CD4-positive, alpha-beta T cell (primary cell): ENCODE results near the gene KCNJ11. TPM values are rescaled to one million over a fixed set of nuclear protein-coding genes. Genes with fewer than 3 reads are reported as not detected.

Experiments used
- ATAC-seq: fragments of 200-7000 bp; cut with Tn5 transposase; one replicate; pipeline ENCODE4 v1.10.0; 2022; ENCODE audit warnings: mild to moderate bottlenecking; ENCODE audit not compliant: poor library complexity
- CTCF ChIA-PET: fragments of 350-600 bp; sonication (Branson Sonifier 250); formaldehyde crosslinking; loops from one replicate; lab custom pipeline; 2021; ENCODE audit warnings: antibody characterized with exemption, inconsistent platforms; lab: Charles Lee
- POLR2A ChIA-PET: fragments of 350-600 bp; sonication (Branson Sonifier 250); formaldehyde crosslinking; loops from one replicate; lab custom pipeline; 2021; ENCODE audit warnings: antibody characterized with exemption, inconsistent platforms; lab: Charles Lee
- DNase-seq, 14 experiments: peaks; one replicate each; pipeline ENCODE4 v3.0.0-alpha.2; 2013 to 2020; ENCODE audit warnings: mixed read lengths in 2 of 14
- H3K27ac ChIP-seq, 2 donors: one replicate each; pipeline versions ENCODE4 v1.5.1 to v1.7.0; 2013; ENCODE audit warnings: low read length in 2 of 2, low read depth in 1 of 2, mild to moderate bottlenecking in 1 of 2
- H3K27me3 ChIP-seq, 2 experiments: 1 replicate in 1 of 2; 2 replicates in 1 of 2; pipeline versions ENCODE4 v1.6.1 to v1.7.0; 2013; ENCODE audit warnings: low read length in 2 of 2, control low read depth in 1 of 2, mild to moderate bottlenecking in 1 of 2, moderate library complexity in 1 of 2; ENCODE audit not compliant: insufficient read depth in 2 of 2, control insufficient read depth in 1 of 2
- H3K36me3 ChIP-seq: one replicate; pipeline ENCODE4 v1.6.1; 2013; ENCODE audit warnings: low read length, control low read depth; ENCODE audit not compliant: insufficient read depth
- H3K4me1 ChIP-seq: one replicate; pipeline ENCODE4 v1.6.1; 2013; ENCODE audit warnings: low read length, control low read depth; ENCODE audit not compliant: insufficient read depth
- H3K4me3 ChIP-seq: one replicate; pipeline ENCODE4 v1.5.1; 2013; ENCODE audit warnings: mild to moderate bottlenecking, low read length, moderate library complexity
- H3K9me3 ChIP-seq, 2 experiments: 1 replicate in 1 of 2; 2 replicates in 1 of 2; pipeline versions ENCODE4 v1.6.1 to v1.7.0; 2013; ENCODE audit warnings: low read length in 2 of 2, mild to moderate bottlenecking in 2 of 2, control low read depth in 1 of 2, moderate library complexity in 1 of 2; ENCODE audit not compliant: control insufficient read depth in 1 of 2, insufficient read depth in 1 of 2
- H3K27ac Mint-ChIP-seq: one replicate; pipeline ENCODE4 v1.8.0; 2020; ENCODE audit warnings: mixed read lengths
- H3K27me3 Mint-ChIP-seq: one replicate; pipeline ENCODE4 v1.8.0; 2021; ENCODE audit warnings: mixed read lengths
- H3K36me3 Mint-ChIP-seq: one replicate; pipeline ENCODE4 v1.8.0; 2021; ENCODE audit warnings: low read depth, mixed read lengths
- H3K4me1 Mint-ChIP-seq: one replicate; pipeline ENCODE4 v1.8.0; 2021; ENCODE audit warnings: low read depth, mixed read lengths
- H3K4me3 Mint-ChIP-seq: one replicate; pipeline ENCODE4 v1.8.0; 2020; ENCODE audit warnings: mild to moderate bottlenecking, mixed read lengths
- H3K9me3 Mint-ChIP-seq: one replicate; pipeline ENCODE4 v1.8.0; 2020; ENCODE audit warnings: mixed read lengths
- intact Hi-C, 2 experiments: fragments of 100-400 bp; cut with DNase I in 1 of 2; cut with micrococcal nuclease in 1 of 2; formaldehyde crosslinking; loops; one replicate each; pipeline versions ENCODE4 v1.15.1 to v1.9.0; 2023 to 2025; cut with DNase I, micrococcal nuclease
- total RNA-seq, 174 experiments: library from RNA in 2 of 174; stranded (reverse) in 2 of 174; gene quantifications; one replicate each; pipeline ENCODE4 v1.2.3 and lab custom pipeline; 2021 to 2026
- TF ChIP-seq, protein P1 (sequence below): fragments of 200-600 bp; IDR thresholded peaks from one replicate; pipeline ENCODE4 v1.8.0; 2022; ENCODE audit warnings: antibody characterized with exemption, mild to moderate bottlenecking

KCNJ11 gene
- total RNA-seq, 2 experiments from 2014 or later: 0.08 TPM; not detected in 1

- CTCF ChIA-PET: no interaction called here
Observed at GRCh38 chr11:17405232-17406005, 17.0 kb upstream of the KCNJ11 start.

GRCh38 chr11:17403980-17404759 is 15.7 kb upstream of the KCNJ11 start:
- H3K4me1 ChIP-seq: no peaks in the 10 kb centered on the region
- DNase-seq: no peak
- H3K27me3 Mint-ChIP-seq: no peaks in the 10 kb centered on the region
- no peaks in the 10 kb centered on the region for H3K9me3 Mint-ChIP-seq
- H3K4me3 ChIP-seq: no peak overlapping the region
- intact Hi-C loops: no loop called here
- H3K27me3 ChIP-seq: no peaks in the 10 kb centered on the region
- TF ChIP-seq, protein P1, sequence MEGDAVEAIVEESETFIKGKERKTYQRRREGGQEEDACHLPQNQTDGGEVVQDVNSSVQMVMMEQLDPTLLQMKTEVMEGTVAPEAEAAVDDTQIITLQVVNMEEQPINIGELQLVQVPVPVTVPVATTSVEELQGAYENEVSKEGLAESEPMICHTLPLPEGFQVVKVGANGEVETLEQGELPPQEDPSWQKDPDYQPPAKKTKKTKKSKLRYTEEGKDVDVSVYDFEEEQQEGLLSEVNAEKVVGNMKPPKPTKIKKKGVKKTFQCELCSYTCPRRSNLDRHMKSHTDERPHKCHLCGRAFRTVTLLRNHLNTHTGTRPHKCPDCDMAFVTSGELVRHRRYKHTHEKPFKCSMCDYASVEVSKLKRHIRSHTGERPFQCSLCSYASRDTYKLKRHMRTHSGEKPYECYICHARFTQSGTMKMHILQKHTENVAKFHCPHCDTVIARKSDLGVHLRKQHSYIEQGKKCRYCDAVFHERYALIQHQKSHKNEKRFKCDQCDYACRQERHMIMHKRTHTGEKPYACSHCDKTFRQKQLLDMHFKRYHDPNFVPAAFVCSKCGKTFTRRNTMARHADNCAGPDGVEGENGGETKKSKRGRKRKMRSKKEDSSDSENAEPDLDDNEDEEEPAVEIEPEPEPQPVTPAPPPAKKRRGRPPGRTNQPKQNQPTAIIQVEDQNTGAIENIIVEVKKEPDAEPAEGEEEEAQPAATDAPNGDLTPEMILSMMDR: no peak
- POLR2A ChIA-PET: no interaction called here
- H3K4me3 Mint-ChIP-seq: no peak overlapping the region
- no peak for ATAC-seq
- H3K36me3 Mint-ChIP-seq: no peaks in the 10 kb centered on the region
- H3K9me3 ChIP-seq: no peaks in the 10 kb centered on the region
- H3K36me3 ChIP-seq: no peaks in the 10 kb centered on the region
- CTCF ChIA-PET: no interaction called here
- H3K27ac ChIP-seq: no peak overlapping the region
- H3K27ac Mint-ChIP-seq: no peak overlapping the region
- no peaks in the 10 kb centered on the region for H3K4me1 Mint-ChIP-seq

More at GRCh38 chr11:17405232-17406005, 17.0 kb upstream of the KCNJ11 start:
- TF ChIP-seq, protein P1: no peak
- no peaks in the 10 kb centered on the region for H3K4me1 ChIP-seq
- no peaks in the 10 kb centered on the region for H3K9me3 ChIP-seq
- H3K27ac Mint-ChIP-seq: no peak overlapping the region
- intact Hi-C loops: no loop called here
- H3K27ac ChIP-seq: no peak overlapping the region
- H3K36me3 Mint-ChIP-seq: no peaks in the 10 kb centered on the region
- ATAC-seq (no peak), DNase-seq (no peak)
- H3K27me3 Mint-ChIP-seq: no peaks in the 10 kb centered on the region
- H3K4me1 Mint-ChIP-seq: no peaks in the 10 kb centered on the region
- POLR2A ChIA-PET: no interaction called here
- no peak overlapping the region for H3K4me3 ChIP-seq
- peaks cover 0 to under 1% of the 10 kb centered on the region in 2 experiments for H3K27me3 ChIP-seq
- H3K9me3 Mint-ChIP-seq: no peaks in the 10 kb centered on the region
- H3K4me3 Mint-ChIP-seq: no peak overlapping the region
- H3K36me3 ChIP-seq: no peaks in the 10 kb centered on the region

DNA sequence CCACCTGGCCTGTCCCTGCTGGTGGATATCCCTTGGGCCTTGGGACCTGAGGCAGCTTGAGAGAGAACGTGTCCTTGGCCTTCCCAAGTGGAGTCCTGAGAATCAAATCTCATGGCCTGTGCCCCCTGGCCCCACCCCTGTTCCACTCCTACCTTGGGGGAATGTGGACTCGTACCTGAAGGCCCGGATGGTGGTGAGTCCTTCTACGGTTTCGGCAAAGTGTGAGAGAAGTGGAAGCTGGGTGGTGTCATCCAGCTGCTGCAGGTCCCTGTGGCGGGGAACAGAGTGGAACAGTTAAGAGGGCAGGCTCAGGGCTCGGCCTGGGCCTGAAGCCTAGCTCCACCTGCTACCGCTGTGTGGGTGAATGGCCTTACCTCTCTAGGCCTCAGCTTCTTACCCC is 14.0 kb upstream of the KCNJ11 start:
- Mint-ChIP-seq H3K9me3 (no peaks in the 10 kb centered on the region), H3K4me3 (no peak overlapping the region), H3K4me1 (no peaks in the 10 kb centered on the region), H3K36me3 (no peaks in the 10 kb centered on the region), H3K27me3 (no peaks in the 10 kb centered on the region), H3K27ac (no peak overlapping the region)
- POLR2A ChIA-PET: no interaction called here
- no peak overlapping the region for H3K27ac ChIP-seq
- TF ChIP-seq, protein P1: no peak
- H3K36me3 ChIP-seq: no peaks in the 10 kb centered on the region
- H3K4me3 ChIP-seq: no peak overlapping the region
- no peaks in the 10 kb centered on the region for H3K27me3 ChIP-seq
- H3K4me1 ChIP-seq: no peaks in the 10 kb centered on the region
- CTCF ChIA-PET: no interaction called here
- intact Hi-C loops: no loop called here
- no peak for ATAC-seq
- no peak for DNase-seq
- H3K9me3 ChIP-seq: no peaks in the 10 kb centered on the region
